ENCODE measurements around the gene ANGPTL8.

Gene ANGPTL8

DNA sequence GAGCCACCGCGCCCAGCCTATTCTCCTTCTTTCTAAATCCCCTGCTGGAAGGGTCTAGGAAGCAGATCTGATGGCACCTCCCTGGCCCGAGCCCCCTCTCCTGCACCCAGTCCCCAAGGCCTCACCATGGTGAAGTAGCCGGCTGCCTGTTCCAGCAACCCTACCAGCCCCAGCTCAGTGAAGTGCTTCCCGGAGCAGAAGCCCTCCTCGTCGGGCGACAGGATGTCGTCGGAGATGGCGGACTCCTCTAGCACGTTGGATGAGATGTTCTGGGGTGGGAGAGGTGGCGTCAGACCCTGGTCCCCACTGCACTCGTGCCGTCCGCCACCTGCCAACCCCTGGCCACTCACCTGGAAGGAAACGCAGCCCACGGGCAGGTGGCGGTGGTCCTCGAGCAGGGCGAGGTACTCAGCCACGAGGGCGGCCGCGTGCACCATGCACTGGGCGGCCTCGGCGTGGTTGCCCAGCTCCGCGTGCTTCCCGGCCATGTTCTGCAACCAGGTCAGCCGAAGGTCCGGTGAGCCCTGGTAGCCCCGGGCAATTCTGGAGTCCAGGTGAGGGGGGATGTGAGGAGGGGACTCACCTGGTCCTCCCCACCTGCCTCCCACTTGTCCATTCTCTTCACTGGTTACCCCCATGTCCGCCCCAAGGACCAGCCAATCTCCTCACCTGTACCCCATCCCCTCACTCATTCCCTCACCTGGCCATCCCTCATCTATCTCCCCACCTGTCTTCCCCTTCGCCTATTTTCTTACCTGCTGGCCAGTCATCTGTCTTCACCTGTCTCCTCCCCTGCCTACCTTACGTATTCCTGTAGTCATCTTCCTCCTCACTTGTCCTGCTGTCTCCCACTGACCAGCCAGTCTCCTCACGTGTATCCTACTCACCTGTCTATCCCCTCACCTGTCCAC lies 30.6 kb upstream of the ANGPTL8 start:
- TF ChIP-seq, protein P1, sequence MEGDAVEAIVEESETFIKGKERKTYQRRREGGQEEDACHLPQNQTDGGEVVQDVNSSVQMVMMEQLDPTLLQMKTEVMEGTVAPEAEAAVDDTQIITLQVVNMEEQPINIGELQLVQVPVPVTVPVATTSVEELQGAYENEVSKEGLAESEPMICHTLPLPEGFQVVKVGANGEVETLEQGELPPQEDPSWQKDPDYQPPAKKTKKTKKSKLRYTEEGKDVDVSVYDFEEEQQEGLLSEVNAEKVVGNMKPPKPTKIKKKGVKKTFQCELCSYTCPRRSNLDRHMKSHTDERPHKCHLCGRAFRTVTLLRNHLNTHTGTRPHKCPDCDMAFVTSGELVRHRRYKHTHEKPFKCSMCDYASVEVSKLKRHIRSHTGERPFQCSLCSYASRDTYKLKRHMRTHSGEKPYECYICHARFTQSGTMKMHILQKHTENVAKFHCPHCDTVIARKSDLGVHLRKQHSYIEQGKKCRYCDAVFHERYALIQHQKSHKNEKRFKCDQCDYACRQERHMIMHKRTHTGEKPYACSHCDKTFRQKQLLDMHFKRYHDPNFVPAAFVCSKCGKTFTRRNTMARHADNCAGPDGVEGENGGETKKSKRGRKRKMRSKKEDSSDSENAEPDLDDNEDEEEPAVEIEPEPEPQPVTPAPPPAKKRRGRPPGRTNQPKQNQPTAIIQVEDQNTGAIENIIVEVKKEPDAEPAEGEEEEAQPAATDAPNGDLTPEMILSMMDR (IDR thresholded peaks at IDR 0.05; ENCODE audit: poor library complexity, severe bottlenecking): no peak
- ATAC-seq (ENCODE audit: low read depth) (no peak), DNase-seq (ENCODE audit: low spot score) (no peak)
- peaks cover under 1% of the 10 kb centered on the region for H3K4me1 ChIP-seq (ENCODE audit: insufficient read depth, poor library complexity, severe bottlenecking)
- no peaks in the 10 kb centered on the region for H3K27me3 ChIP-seq (ENCODE audit: insufficient read depth, poor library complexity, severe bottlenecking)
- no peak overlapping the region for H3K4me3 ChIP-seq (ENCODE audit: severe bottlenecking)
- no peaks in the 10 kb centered on the region for H3K9me3 ChIP-seq (ENCODE audit: severe bottlenecking)
- H3K36me3 ChIP-seq (ENCODE audit: low read depth): peaks cover 6% of the 10 kb centered on the region
- H3K27ac ChIP-seq (ENCODE audit: poor library complexity, severe bottlenecking): no peak overlapping the region

DNA sequence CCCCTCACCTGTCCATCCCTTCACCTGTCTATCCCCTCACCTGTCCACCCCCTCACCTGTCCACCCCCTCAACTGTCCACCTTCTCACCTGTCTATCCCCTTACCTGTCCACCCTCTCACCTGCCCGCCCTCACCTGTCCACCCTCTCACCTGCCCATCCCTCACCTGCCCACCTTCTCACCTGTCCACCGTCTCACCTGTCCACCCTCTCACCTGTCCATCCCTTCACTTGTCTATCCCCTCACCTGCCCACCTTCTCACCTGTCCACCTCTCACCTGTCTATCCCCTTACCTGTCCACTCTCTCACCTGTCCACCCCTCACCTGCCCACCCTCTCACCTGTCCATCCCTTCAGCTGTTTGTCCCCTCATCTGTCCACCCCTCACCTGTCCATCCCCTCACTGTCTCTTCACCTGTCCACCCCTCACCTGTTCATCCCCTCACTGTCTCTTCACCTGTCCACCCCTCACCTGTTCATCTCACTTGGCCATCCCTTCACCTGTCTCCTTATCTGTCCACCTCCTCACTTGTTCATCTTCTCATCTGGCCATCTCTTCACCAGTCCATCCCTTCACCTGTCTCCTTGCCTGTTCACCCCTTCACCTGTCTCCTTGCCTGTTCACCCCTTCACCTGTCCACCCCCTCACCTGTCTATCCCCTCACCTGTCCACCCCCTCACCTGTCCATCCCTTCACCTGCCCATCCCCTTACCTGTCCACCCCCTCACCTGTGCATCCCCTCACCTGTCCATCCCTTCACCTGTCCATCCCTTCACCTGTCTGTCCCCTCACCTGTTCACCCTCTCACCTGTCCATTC lies 29.4 kb upstream of the ANGPTL8 start:
- TF ChIP-seq, protein P1 (IDR thresholded peaks at IDR 0.05; ENCODE audit: poor library complexity, severe bottlenecking): no peak

DNA sequence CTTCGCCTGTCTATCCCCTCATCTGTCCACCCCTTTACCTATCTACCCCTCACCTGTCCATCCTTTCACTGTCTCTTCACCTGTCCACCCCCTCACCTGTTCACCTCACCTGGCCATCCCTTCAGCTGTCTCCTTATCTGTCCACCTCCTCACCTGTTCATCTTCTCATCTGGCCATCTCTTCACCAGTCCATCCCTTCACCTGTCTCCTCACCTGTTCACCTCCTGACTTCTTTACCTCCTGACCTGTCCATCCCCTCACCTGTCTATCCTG lies 28.8 kb upstream of the ANGPTL8 start:
- Histone ChIP-seq H3K9me3 (ENCODE audit: severe bottlenecking) (no peaks in the 10 kb centered on the region), H3K27ac (ENCODE audit: poor library complexity, severe bottlenecking) (no peak overlapping the region), H3K36me3 (ENCODE audit: low read depth) (peaks cover 22% of the 10 kb centered on the region), H3K27me3 (ENCODE audit: insufficient read depth, poor library complexity, severe bottlenecking) (no peaks in the 10 kb centered on the region), H3K4me3 (ENCODE audit: severe bottlenecking) (no peak overlapping the region), H3K4me1 (ENCODE audit: insufficient read depth, poor library complexity, severe bottlenecking) (no peaks in the 10 kb centered on the region)
- DNase-seq (ENCODE audit: low spot score): no peak
- no peak for ATAC-seq (ENCODE audit: low read depth)
- TF ChIP-seq, protein P1 (IDR thresholded peaks at IDR 0.05; ENCODE audit: poor library complexity, severe bottlenecking): no peak

More for the DNA sequence above, 29.4 kb upstream of the ANGPTL8 start:
- no peaks in the 10 kb centered on the region for H3K9me3 ChIP-seq (ENCODE audit: severe bottlenecking)
- no peak overlapping the region for H3K27ac ChIP-seq (ENCODE audit: poor library complexity, severe bottlenecking)
- ATAC-seq (ENCODE audit: low read depth) (no peak), DNase-seq (ENCODE audit: low spot score) (no peak)
- H3K4me3 ChIP-seq (ENCODE audit: severe bottlenecking): no peak overlapping the region
- no peaks in the 10 kb centered on the region for H3K4me1 ChIP-seq (ENCODE audit: insufficient read depth, poor library complexity, severe bottlenecking)
- H3K27me3 ChIP-seq (ENCODE audit: insufficient read depth, poor library complexity, severe bottlenecking): no peaks in the 10 kb centered on the region
- H3K36me3 ChIP-seq (ENCODE audit: low read depth): peaks cover 17% of the 10 kb centered on the region

DNA sequence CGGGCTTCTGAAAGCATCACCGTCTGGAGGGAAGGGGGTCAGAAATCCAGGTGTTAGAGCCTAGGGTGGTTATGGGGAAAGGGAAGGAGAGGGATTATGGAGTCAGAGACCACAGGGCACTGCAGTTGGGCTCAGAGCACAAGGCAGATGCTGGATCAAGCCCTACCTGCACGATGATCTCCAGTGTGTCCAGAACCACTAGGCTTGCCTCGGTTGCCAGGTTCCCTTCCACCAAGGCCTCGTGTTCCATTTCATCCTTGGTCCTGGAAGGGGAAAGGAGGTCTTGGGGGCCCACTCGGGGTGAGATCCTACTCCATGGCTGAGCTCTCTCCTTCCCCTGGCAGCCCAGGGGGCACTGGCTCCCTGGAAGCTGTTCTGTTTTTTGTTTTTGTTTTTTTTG lies 25.0 kb upstream of the ANGPTL8 start:
- Histone ChIP-seq H3K4me3 (ENCODE audit: severe bottlenecking) (no peak overlapping the region), H3K27me3 (ENCODE audit: insufficient read depth, poor library complexity, severe bottlenecking) (no peaks in the 10 kb centered on the region), H3K27ac (ENCODE audit: poor library complexity, severe bottlenecking) (no peak overlapping the region), H3K4me1 (ENCODE audit: insufficient read depth, poor library complexity, severe bottlenecking) (no peaks in the 10 kb centered on the region), H3K9me3 (ENCODE audit: severe bottlenecking) (no peaks in the 10 kb centered on the region), H3K36me3 (ENCODE audit: low read depth) (peaks cover 35% of the 10 kb centered on the region)
- ATAC-seq (ENCODE audit: low read depth) (no peak), DNase-seq (ENCODE audit: low spot score) (no peak)
- TF ChIP-seq, protein P1 (IDR thresholded peaks at IDR 0.05; ENCODE audit: poor library complexity, severe bottlenecking): no peak
